ENCODE measurements around the gene DOK6.
A peak's percentile ranks its signal among the peaks of the same experiment; 100 is the strongest.
"Not testable (repeated sequence)": the region's sequence is repeated elsewhere in the genome, so short reads cannot be mapped to it uniquely, and the experiment has no call there.

DOK6 gene

GRCh38 chr18:69808399-69808798, 407.7 kb downstream of the DOK6 start:
- TF ChIP-seq TAF1 (IDR thresholded peaks at IDR 0.05; ENCODE audit: low read depth, low read length) (no peak), POU2F2 (IDR thresholded peaks at IDR 0.05; ENCODE audit: low read depth, low read length) (no peak), POLR2A (IDR thresholded peaks at IDR 0.05; ENCODE audit: low read depth, low read length) (no peak)
- DNase-seq (ENCODE audit: insufficient read length, low spot score) (no peak), FAIRE-seq (no peak)

GRCh38 chr18:69813559-69813958, 412.9 kb downstream of the DOK6 start:
- TF ChIP-seq POU2F2 (IDR thresholded peaks at IDR 0.05; ENCODE audit: low read depth, low read length), result no peak
- TF ChIP-seq POLR2AphosphoS5 (IDR thresholded peaks at IDR 0.05; ENCODE audit: low read depth, low read length), result no peak
- no peak for TF ChIP-seq POLR2A (IDR thresholded peaks at IDR 0.05; ENCODE audit: low read depth, low read length)
- DNase-seq (ENCODE audit: insufficient read length, low spot score), result no peak
- no peak for FAIRE-seq

GRCh38 chr18:69814861-69815385, 414.2 kb downstream of the DOK6 start:
- no peak for DNase-seq (ENCODE audit: insufficient read length, low spot score)
- TF ChIP-seq POU2F2 (IDR thresholded peaks at IDR 0.05; ENCODE audit: low read depth, low read length), result no peak
- no peak for TF ChIP-seq TAF1 (IDR thresholded peaks at IDR 0.05; ENCODE audit: low read depth, low read length)
- no peak for TF ChIP-seq POLR2A (IDR thresholded peaks at IDR 0.05; ENCODE audit: low read depth, low read length)
- no peak for TF ChIP-seq SPI1 (IDR thresholded peaks at IDR 0.05; ENCODE audit: low read depth, low read length)
- TF ChIP-seq POLR2AphosphoS5 (IDR thresholded peaks at IDR 0.05; ENCODE audit: low read depth, low read length), result no peak
- no peak for TF ChIP-seq PAX5 (IDR thresholded peaks at IDR 0.05; ENCODE audit: insufficient read depth, low read length, severe bottlenecking)
- FAIRE-seq, result no peak

- TF ChIP-seq POLR2AphosphoS5 (IDR thresholded peaks at IDR 0.05; ENCODE audit: low read depth, low read length), result no peak
- TF ChIP-seq SPI1 (IDR thresholded peaks at IDR 0.05; ENCODE audit: low read depth, low read length), result no peak
- no peak for TF ChIP-seq PAX5 (IDR thresholded peaks at IDR 0.05; ENCODE audit: insufficient read depth, low read length, severe bottlenecking)
- no peak for TF ChIP-seq POLR2A (IDR thresholded peaks at IDR 0.05; ENCODE audit: low read depth, low read length)
- TF ChIP-seq POU2F2 (IDR thresholded peaks at IDR 0.05; ENCODE audit: low read depth, low read length), result no peak
- no peak for TF ChIP-seq TAF1 (IDR thresholded peaks at IDR 0.05; ENCODE audit: low read depth, low read length)
- DNase-seq (ENCODE audit: insufficient read length, low spot score), result no peak
- no peak for FAIRE-seq
Observed at GRCh38 chr18:69817335-69817940, 416.8 kb downstream of the DOK6 start.

GRCh38 chr18:69819460-69819859, 418.8 kb downstream of the DOK6 start:
- DNase-seq (ENCODE audit: insufficient read length, low spot score), result no peak
- peak; percentile 67; the same call in 1 of the 2 replicates for TF ChIP-seq SPI1 (IDR thresholded peaks at IDR 0.05; ENCODE audit: low read depth, low read length)
- no peak for TF ChIP-seq POLR2A (IDR thresholded peaks at IDR 0.05; ENCODE audit: low read depth, low read length)
- no peak for FAIRE-seq

GRCh38 chr18:69820538-69820937, 419.9 kb downstream of the DOK6 start:
- no peak for FAIRE-seq
- DNase-seq (ENCODE audit: insufficient read length, low spot score), result no peak
- TF ChIP-seq POLR2AphosphoS5 (IDR thresholded peaks at IDR 0.05; ENCODE audit: low read depth, low read length) (no peak), SPI1 (IDR thresholded peaks at IDR 0.05; ENCODE audit: low read depth, low read length) (no peak), POU2F2 (IDR thresholded peaks at IDR 0.05; ENCODE audit: low read depth, low read length) (no peak), TAF1 (IDR thresholded peaks at IDR 0.05; ENCODE audit: low read depth, low read length) (no peak), PAX5 (IDR thresholded peaks at IDR 0.05; ENCODE audit: insufficient read depth, low read length, severe bottlenecking) (no peak), POLR2A (IDR thresholded peaks at IDR 0.05; ENCODE audit: low read depth, low read length) (no peak)

GRCh38 chr18:69830189-69830588, 429.5 kb downstream of the DOK6 start:
- TF ChIP-seq TAF1 (IDR thresholded peaks at IDR 0.05; ENCODE audit: low read depth, low read length), result no peak
- no peak for TF ChIP-seq POLR2AphosphoS5 (IDR thresholded peaks at IDR 0.05; ENCODE audit: low read depth, low read length)
- no peak for TF ChIP-seq POU2F2 (IDR thresholded peaks at IDR 0.05; ENCODE audit: low read depth, low read length)
- DNase-seq (ENCODE audit: insufficient read length, low spot score) (no peak), FAIRE-seq (no peak)

- not testable (repeated sequence) for DNase-seq (ENCODE audit: insufficient read length, low spot score); FAIRE-seq
Observed at GRCh38 chr18:69834980-69835379, 434.3 kb downstream of the DOK6 start.

GRCh38 chr18:69838003-69838402, 437.3 kb downstream of the DOK6 start:
- TF ChIP-seq PAX5 (IDR thresholded peaks at IDR 0.05; ENCODE audit: insufficient read depth, low read length, severe bottlenecking) (no peak), POU2F2 (IDR thresholded peaks at IDR 0.05; ENCODE audit: low read depth, low read length) (no peak), SPI1 (IDR thresholded peaks at IDR 0.05; ENCODE audit: low read depth, low read length) (no peak), POLR2AphosphoS5 (IDR thresholded peaks at IDR 0.05; ENCODE audit: low read depth, low read length) (no peak), TAF1 (IDR thresholded peaks at IDR 0.05; ENCODE audit: low read depth, low read length) (no peak), POLR2A (IDR thresholded peaks at IDR 0.05; ENCODE audit: low read depth, low read length) (no peak)
- DNase-seq (ENCODE audit: insufficient read length, low spot score) (no peak), FAIRE-seq (no peak)

- TF ChIP-seq PAX5 (IDR thresholded peaks at IDR 0.05; ENCODE audit: insufficient read depth, low read length, severe bottlenecking) (no peak), SPI1 (IDR thresholded peaks at IDR 0.05; ENCODE audit: low read depth, low read length) (no peak), TAF1 (IDR thresholded peaks at IDR 0.05; ENCODE audit: low read depth, low read length) (no peak), POU2F2 (IDR thresholded peaks at IDR 0.05; ENCODE audit: low read depth, low read length) (no peak), POLR2AphosphoS5 (IDR thresholded peaks at IDR 0.05; ENCODE audit: low read depth, low read length) (no peak), POLR2A (IDR thresholded peaks at IDR 0.05; ENCODE audit: low read depth, low read length) (no peak)
- FAIRE-seq (no peak), DNase-seq (ENCODE audit: insufficient read length, low spot score) (no peak)
Observed at GRCh38 chr18:69838620-69839411, 438.1 kb downstream of the DOK6 start.

Measured in GM12891 (cell line).